HG03575 (cell line): ENCODE measurements around the gene MED19.
A peak's percentile ranks its signal among the peaks of the same experiment; 100 is the strongest.
"Not testable (repeated sequence)": the region's sequence is repeated elsewhere in the genome, so short reads cannot be mapped to it uniquely, and the experiment has no call there.

ENCODE experiments used
- ATAC-seq: cut with Tn5 transposase; IDR thresholded peaks from one replicate; pipeline ENCODE4 v1.9.1; 2021; ENCODE audit not compliant: unreplicated experiment, insufficient number of reproducible peaks, low FRiP score; ENCODE audit errors: extremely low read depth

Gene MED19

GRCh38 chr11:57711414-57712255 is at the start of gene MED19:
TSS of gene MED19 (minus strand) at chr11:57712215. CDS start at chr11:57712179, 36 bp downstream.
- peak; percentile 23 for ATAC-seq

GRCh38 chr11:57758174-57758573 is 46.2 kb upstream of the MED19 start:
- ATAC-seq: no peak

GRCh38 chr11:57752954-57753353 is 40.9 kb upstream of the MED19 start:
- no peak for ATAC-seq

GRCh38 chr11:57751676-57752253 is 39.8 kb upstream of the MED19 start, which contains the start of gene BTBD18:
TSS of gene BTBD18 (minus strand) at chr11:57751819. CDS start at chr11:57751188, 631 bp downstream.
- ATAC-seq: no peak

GRCh38 chr11:57751176-57751575 is 39.2 kb upstream of the MED19 start:
- ATAC-seq: no peak

GRCh38 chr11:57746920-57747319 is 34.9 kb upstream of the MED19 start:
- no peak for ATAC-seq

- ATAC-seq: no peak
These were observed 33.2 kb upstream of the MED19 start for GRCh38 chr11:57745206-57745605.

GRCh38 chr11:57744357-57744756 is 32.3 kb upstream of the MED19 start:
- no peak for ATAC-seq

- no peak for ATAC-seq
These were observed 30.1 kb upstream of the MED19 start for GRCh38 chr11:57742087-57742452.

GRCh38 chr11:57741132-57742086 is 29.4 kb upstream of the MED19 start, which contains the start of gene SELENOH:
TSS of gene SELENOH (plus strand) at chr11:57741491. CDS start at chr11:57741596, 105 bp downstream.
- ATAC-seq: peak; percentile 73

- ATAC-seq: no peak
These were observed 23.7 kb upstream of the MED19 start for GRCh38 chr11:57735619-57736298.

GRCh38 chr11:57732661-57733060 is 20.6 kb upstream of the MED19 start:
- ATAC-seq: no peak

GRCh38 chr11:57729479-57729878 is 17.5 kb upstream of the MED19 start:
- no peak for ATAC-seq

- ATAC-seq: no peak
These were observed 16.8 kb upstream of the MED19 start for GRCh38 chr11:57728829-57729228.

- no peak for ATAC-seq
These were observed 15.2 kb upstream of the MED19 start for GRCh38 chr11:57727185-57727584.

- ATAC-seq: not testable (repeated sequence)
These were observed 4.7 kb upstream of the MED19 start for GRCh38 chr11:57716726-57717125.

- ATAC-seq: no peak
These were observed 1.8 kb upstream of the MED19 start for GRCh38 chr11:57713835-57714234.

- peak; percentile 96 for ATAC-seq
These were observed 488 bp upstream of the MED19 start, which contains the start of gene TMX2 for GRCh38 chr11:57712256-57713150. TSS of gene TMX2 (plus strand) at chr11:57712593. CDS start at chr11:57712619, 26 bp downstream.
